Activated naive CD8-positive, alpha-beta T cell treated with anti-CD3 and anti-CD28 coated beads, Interleukin-2, amount 10 ng/mL, durations not matched to agents 7 days and 5 days (primary cell): Measurements from ENCODE around the gene SRC. TPM values are rescaled to one million over a fixed set of nuclear protein-coding genes. Genes with fewer than 3 reads are reported as not detected.

Experiments used
- ATAC-seq: fragments of 150-1000 bp; cut with Tn5 transposase; one replicate; pipeline ENCODE4 v1.10.0; 2021; ENCODE audit warnings: low read depth, moderate library complexity
- POLR2A ChIA-PET: fragments of 350-600 bp; sonication (Branson Sonifier 250); formaldehyde crosslinking; loops from one replicate; lab custom pipeline; 2021; ENCODE audit warnings: antibody characterized with exemption; lab: Charles Lee
- DNase-seq: peaks from one replicate; pipeline ENCODE4 v3.0.0; 2021
- H3K27ac Mint-ChIP-seq: one replicate; pipeline ENCODE4 v1.8.0; 2022; ENCODE audit warnings: mild to moderate bottlenecking, mixed read lengths
- H3K27me3 Mint-ChIP-seq: one replicate; pipeline ENCODE4 v1.8.0; 2022; ENCODE audit warnings: mild to moderate bottlenecking, moderate library complexity, mixed read lengths
- H3K36me3 Mint-ChIP-seq: one replicate; pipeline ENCODE4 v1.8.0; 2021; ENCODE audit warnings: mild to moderate bottlenecking, mixed read lengths
- H3K4me1 Mint-ChIP-seq: one replicate; pipeline ENCODE4 v1.8.0; 2021; ENCODE audit warnings: mixed read lengths
- H3K4me3 Mint-ChIP-seq: one replicate; pipeline ENCODE4 v1.8.0; 2022; ENCODE audit warnings: mild to moderate bottlenecking, moderate library complexity, mixed read lengths
- H3K9me3 Mint-ChIP-seq: one replicate; pipeline ENCODE4 v1.8.0; 2021; ENCODE audit warnings: mixed read lengths
- total RNA-seq, 2 experiments: library from RNA; stranded (reverse); gene quantifications; one replicate each; pipeline ENCODE4 v1.2.3, GENCODE V29; 2021

Gene SRC
- total RNA-seq, 2 experiments from 2014 or later, result 4.5 to 5.6 TPM

- Mint-ChIP-seq H3K27ac (no peak overlapping the region), H3K4me3 (no peak overlapping the region), H3K27me3 (no peaks in the 10 kb centered on the region), H3K9me3 (no peaks in the 10 kb centered on the region), H3K36me3 (no peaks in the 10 kb centered on the region), H3K4me1 (peaks cover 5% of the 10 kb centered on the region)
- DNase-seq (no peak), ATAC-seq (no peak)
- POLR2A ChIA-PET, result no interaction called here
Observed at GRCh38 chr20:37376324-37376723, 30.4 kb downstream of the SRC start.

- Mint-ChIP-seq H3K27ac (no peak overlapping the region), H3K9me3 (no peaks in the 10 kb centered on the region), H3K4me3 (no peak overlapping the region), H3K36me3 (no peaks in the 10 kb centered on the region), H3K27me3 (no peaks in the 10 kb centered on the region), H3K4me1 (peaks cover 5% of the 10 kb centered on the region)
- no peak for ATAC-seq
- DNase-seq, result no peak
- POLR2A ChIA-PET, result no interaction called here
Observed at GRCh38 chr20:37376791-37377190, 30.9 kb downstream of the SRC start.

GRCh38 chr20:37377346-37378081 is 31.6 kb downstream of the SRC start:
- H3K27ac Mint-ChIP-seq, result no peak overlapping the region
- peaks cover 5% of the 10 kb centered on the region for H3K4me1 Mint-ChIP-seq
- H3K9me3 Mint-ChIP-seq, result no peaks in the 10 kb centered on the region
- no peak overlapping the region for H3K4me3 Mint-ChIP-seq
- POLR2A ChIA-PET, result interaction anchor here (1.1 kb wide), 1 partner anchor 21 kb away, joined by 4 read pairs; no protein-coding TSS in a partner anchor
- H3K27me3 Mint-ChIP-seq, result no peaks in the 10 kb centered on the region
- DNase-seq (no peak), ATAC-seq (peak; percentile 36)
- H3K36me3 Mint-ChIP-seq, result no peaks in the 10 kb centered on the region

GRCh38 chr20:37378420-37378784 is 32.5 kb downstream of the SRC start:
- no peaks in the 10 kb centered on the region for H3K36me3 Mint-ChIP-seq

GRCh38 chr20:37378785-37379598 is 33.1 kb downstream of the SRC start:
- Mint-ChIP-seq H3K27me3 (no peaks in the 10 kb centered on the region), H3K9me3 (no peaks in the 10 kb centered on the region), H3K4me3 (no peak overlapping the region), H3K4me1 (peaks cover 5% of the 10 kb centered on the region), H3K27ac (no peak overlapping the region), H3K36me3 (no peaks in the 10 kb centered on the region)
- POLR2A ChIA-PET, result interaction anchor here (0.6 kb wide), 1 partner anchor 149 kb away, joined by 3 read pairs; no protein-coding TSS in a partner anchor
- no peak for DNase-seq
- no peak for ATAC-seq

More at GRCh38 chr20:37378420-37378784, 32.5 kb downstream of the SRC start:
- DNase-seq (no peak), ATAC-seq (no peak)
- POLR2A ChIA-PET, result interaction anchor here (1.1 kb wide), 1 partner anchor 22 kb away, joined by 4 read pairs; no protein-coding TSS in a partner anchor
- H3K27me3 Mint-ChIP-seq, result no peaks in the 10 kb centered on the region
- peaks cover 5% of the 10 kb centered on the region for H3K4me1 Mint-ChIP-seq
- H3K27ac Mint-ChIP-seq, result no peak overlapping the region
- H3K4me3 Mint-ChIP-seq, result no peak overlapping the region
- H3K9me3 Mint-ChIP-seq, result no peaks in the 10 kb centered on the region

- ATAC-seq, result no peak
- peaks cover 4% of the 10 kb centered on the region for H3K27me3 Mint-ChIP-seq
- H3K36me3 Mint-ChIP-seq, result no peaks in the 10 kb centered on the region
- no peak overlapping the region for H3K27ac Mint-ChIP-seq
- POLR2A ChIA-PET, result interaction anchor here (0.6 kb wide), 2 partner anchors 8 to 148 kb away, joined by 3 to 5 read pairs; no protein-coding TSS in a partner anchor
- H3K4me3 Mint-ChIP-seq, result no peak overlapping the region
- peaks cover 9% of the 10 kb centered on the region for H3K4me1 Mint-ChIP-seq
- H3K9me3 Mint-ChIP-seq, result no peaks in the 10 kb centered on the region
- no peak for DNase-seq
Observed at GRCh38 chr20:37379967-37380828, 34.3 kb downstream of the SRC start.

GRCh38 chr20:37380864-37381579 is 35.1 kb downstream of the SRC start:
- ATAC-seq (no peak), DNase-seq (no peak)
- no peaks in the 10 kb centered on the region for H3K9me3 Mint-ChIP-seq
- H3K36me3 Mint-ChIP-seq, result no peaks in the 10 kb centered on the region
- peaks cover 4% of the 10 kb centered on the region for H3K27me3 Mint-ChIP-seq
- no peak overlapping the region for H3K27ac Mint-ChIP-seq
- no peak overlapping the region for H3K4me3 Mint-ChIP-seq
- POLR2A ChIA-PET, result no interaction called here
- H3K4me1 Mint-ChIP-seq, result peaks cover 9% of the 10 kb centered on the region

GRCh38 chr20:37381621-37382471 is 35.9 kb downstream of the SRC start:
- H3K36me3 Mint-ChIP-seq, result no peaks in the 10 kb centered on the region
- H3K27ac Mint-ChIP-seq, result no peak overlapping the region
- H3K4me3 Mint-ChIP-seq, result no peak overlapping the region
- no peak for ATAC-seq
- peaks cover 4% of the 10 kb centered on the region for H3K27me3 Mint-ChIP-seq
- POLR2A ChIA-PET, result no interaction called here
- H3K9me3 Mint-ChIP-seq, result no peaks in the 10 kb centered on the region
- peaks cover 9% of the 10 kb centered on the region for H3K4me1 Mint-ChIP-seq
- no peak for DNase-seq

GRCh38 chr20:37382482-37383120 is 36.7 kb downstream of the SRC start:
- no peaks in the 10 kb centered on the region for H3K9me3 Mint-ChIP-seq
- DNase-seq (no peak), ATAC-seq (no peak)
- peak overlapping the region; percentile 6 for H3K4me3 Mint-ChIP-seq
- H3K27me3 Mint-ChIP-seq, result peaks cover 4% of the 10 kb centered on the region
- POLR2A ChIA-PET, result no interaction called here
- peak overlapping the region; percentile 44 for H3K27ac Mint-ChIP-seq
- H3K4me1 Mint-ChIP-seq, result peaks cover 4% of the 10 kb centered on the region
- no peaks in the 10 kb centered on the region for H3K36me3 Mint-ChIP-seq

GRCh38 chr20:37383229-37383989 is 37.5 kb downstream of the SRC start:
- no peak for DNase-seq
- H3K4me3 Mint-ChIP-seq, result peak overlapping the region; percentile 45

GRCh38 chr20:37384683-37385174 is 38.8 kb downstream of the SRC start:
- DNase-seq (peak; percentile 93), ATAC-seq (peak; percentile 91)
- H3K36me3 Mint-ChIP-seq, result no peaks in the 10 kb centered on the region
- peak overlapping the region; percentile 85 for H3K4me3 Mint-ChIP-seq
- no peaks in the 10 kb centered on the region for H3K9me3 Mint-ChIP-seq
- peaks cover 4% of the 10 kb centered on the region for H3K27me3 Mint-ChIP-seq
- peaks cover 4% of the 10 kb centered on the region for H3K4me1 Mint-ChIP-seq
- peak overlapping the region; percentile 83 for H3K27ac Mint-ChIP-seq
- POLR2A ChIA-PET, result interaction anchor here (1.1 kb wide), 1 partner anchor 95 kb away, joined by 4 read pairs; the partner anchor contains the start of gene MANBAL

More at GRCh38 chr20:37383229-37383989, 37.5 kb downstream of the SRC start:
- Mint-ChIP-seq H3K36me3 (no peaks in the 10 kb centered on the region), H3K27ac (no peak overlapping the region), H3K4me1 (peaks cover 4% of the 10 kb centered on the region), H3K9me3 (no peaks in the 10 kb centered on the region), H3K27me3 (peaks cover 4% of the 10 kb centered on the region)
- no peak for ATAC-seq
- POLR2A ChIA-PET, result no interaction called here
